ENCODE data around the gene CD80. TPM values are rescaled to one million over a fixed set of nuclear protein-coding genes. Genes with fewer than 3 reads are reported as not detected.

The CD80 gene
- polyA plus RNA-seq, 2 donors, result 0.04 TPM; not detected in 1

- Histone ChIP-seq H3K36me3 (ENCODE audit: control insufficient read depth in 2 of 2, insufficient read depth in 2 of 2, low read length in 1 of 2) (peaks cover 3 to 10% of the 10 kb centered on the region in 2 donors), H3K27me3 (ENCODE audit: control insufficient read depth in 1 of 2, insufficient read depth in 2 of 2, low read length in 2 of 2) (no peaks in the 10 kb centered on the region), H3K27ac (ENCODE audit: low read depth in 2 of 2, low read length in 1 of 2) (no peak overlapping the region), H3K4me1 (ENCODE audit: control insufficient read depth in 2 of 2, insufficient read depth in 2 of 2, low read length in 1 of 2) (no peaks in the 10 kb centered on the region), H3K4me3 (ENCODE audit: low read depth in 1 of 2, low read length in 2 of 2) (no peak overlapping the region), H3K9me3 (ENCODE audit: control insufficient read depth in 2 of 2, insufficient read depth in 1 of 2, low read depth in 1 of 2, low read length in 1 of 2) (no peaks in the 10 kb centered on the region)
These were observed 48.7 kb downstream of the CD80 start for GRCh38 chr3:119510690-119511089.

GRCh38 chr3:119508172-119508845 lies 51.1 kb downstream of the CD80 start:
- Histone ChIP-seq H3K36me3 (ENCODE audit: control insufficient read depth in 2 of 2, insufficient read depth in 2 of 2, low read length in 1 of 2) (peaks cover 3 to 8% of the 10 kb centered on the region in 2 donors), H3K9me3 (ENCODE audit: control insufficient read depth in 2 of 2, insufficient read depth in 1 of 2, low read depth in 1 of 2, low read length in 1 of 2) (no peaks in the 10 kb centered on the region), H3K4me1 (ENCODE audit: control insufficient read depth in 2 of 2, insufficient read depth in 2 of 2, low read length in 1 of 2) (no peaks in the 10 kb centered on the region), H3K4me3 (ENCODE audit: low read depth in 1 of 2, low read length in 2 of 2) (no peak overlapping the region), H3K27ac (ENCODE audit: low read depth in 2 of 2, low read length in 1 of 2) (no peak overlapping the region), H3K27me3 (ENCODE audit: control insufficient read depth in 1 of 2, insufficient read depth in 2 of 2, low read length in 2 of 2) (no peaks in the 10 kb centered on the region)
- WGBS, 2 donors, result 58 to 61% methylated on average over 1 of the region's 1 CpG

- H3K27me3 ChIP-seq (ENCODE audit: control insufficient read depth in 1 of 2, insufficient read depth in 2 of 2, low read length in 2 of 2), result no peaks in the 10 kb centered on the region
- H3K9me3 ChIP-seq (ENCODE audit: control insufficient read depth in 2 of 2, insufficient read depth in 1 of 2, low read depth in 1 of 2, low read length in 1 of 2), result no peaks in the 10 kb centered on the region
- H3K4me1 ChIP-seq (ENCODE audit: control insufficient read depth in 2 of 2, insufficient read depth in 2 of 2, low read length in 1 of 2), result no peaks in the 10 kb centered on the region
- 96 to 97% methylated on average over 2 of the region's 2 CpGs for WGBS, 2 donors
- H3K4me3 ChIP-seq (ENCODE audit: low read depth in 1 of 2, low read length in 2 of 2), result no peak overlapping the region
- no peak overlapping the region for H3K27ac ChIP-seq (ENCODE audit: low read depth in 2 of 2, low read length in 1 of 2)
- peaks cover 3 to 8% of the 10 kb centered on the region in 2 donors for H3K36me3 ChIP-seq (ENCODE audit: control insufficient read depth in 2 of 2, insufficient read depth in 2 of 2, low read length in 1 of 2)
These were observed 52.0 kb downstream of the CD80 start for GRCh38 chr3:119507404-119507803.

GRCh38 chr3:119506631-119507030 lies 52.8 kb downstream of the CD80 start:
- no peak overlapping the region for H3K4me3 ChIP-seq (ENCODE audit: low read depth in 1 of 2, low read length in 2 of 2)
- H3K36me3 ChIP-seq (ENCODE audit: control insufficient read depth in 2 of 2, insufficient read depth in 2 of 2, low read length in 1 of 2), result peaks cover 3 to 8% of the 10 kb centered on the region in 2 donors
- no peaks in the 10 kb centered on the region for H3K27me3 ChIP-seq (ENCODE audit: control insufficient read depth in 1 of 2, insufficient read depth in 2 of 2, low read length in 2 of 2)
- WGBS, 2 donors, result 69 to 73% methylated on average over 4 of the region's 4 CpGs
- no peak overlapping the region for H3K27ac ChIP-seq (ENCODE audit: low read depth in 2 of 2, low read length in 1 of 2)
- no peaks in the 10 kb centered on the region for H3K4me1 ChIP-seq (ENCODE audit: control insufficient read depth in 2 of 2, insufficient read depth in 2 of 2, low read length in 1 of 2)
- H3K9me3 ChIP-seq (ENCODE audit: control insufficient read depth in 2 of 2, insufficient read depth in 1 of 2, low read depth in 1 of 2, low read length in 1 of 2), result no peaks in the 10 kb centered on the region

- peaks cover 0 to 2% of the 10 kb centered on the region in 2 donors for H3K4me1 ChIP-seq (ENCODE audit: control insufficient read depth in 2 of 2, insufficient read depth in 2 of 2, low read length in 1 of 2)
- no peaks in the 10 kb centered on the region for H3K36me3 ChIP-seq (ENCODE audit: control insufficient read depth in 2 of 2, insufficient read depth in 2 of 2, low read length in 1 of 2)
- no peaks in the 10 kb centered on the region for H3K27me3 ChIP-seq (ENCODE audit: control insufficient read depth in 1 of 2, insufficient read depth in 2 of 2, low read length in 2 of 2)
- no peak overlapping the region for H3K4me3 ChIP-seq (ENCODE audit: low read depth in 1 of 2, low read length in 2 of 2)
- H3K27ac ChIP-seq (ENCODE audit: low read depth in 2 of 2, low read length in 1 of 2), result no peak overlapping the region
- no peaks in the 10 kb centered on the region for H3K9me3 ChIP-seq (ENCODE audit: control insufficient read depth in 2 of 2, insufficient read depth in 1 of 2, low read depth in 1 of 2, low read length in 1 of 2)
- WGBS, 2 donors, result 33 to 41% methylated on average over 2 of the region's 2 CpGs
These were observed 58.5 kb downstream of the CD80 start for GRCh38 chr3:119500901-119501300.

GRCh38 chr3:119500265-119500664 lies 59.1 kb downstream of the CD80 start:
- Histone ChIP-seq H3K9me3 (ENCODE audit: control insufficient read depth in 2 of 2, insufficient read depth in 1 of 2, low read depth in 1 of 2, low read length in 1 of 2) (no peaks in the 10 kb centered on the region), H3K4me1 (ENCODE audit: control insufficient read depth in 2 of 2, insufficient read depth in 2 of 2, low read length in 1 of 2) (peaks cover 0 to 2% of the 10 kb centered on the region in 2 donors), H3K27me3 (ENCODE audit: control insufficient read depth in 1 of 2, insufficient read depth in 2 of 2, low read length in 2 of 2) (no peaks in the 10 kb centered on the region), H3K4me3 (ENCODE audit: low read depth in 1 of 2, low read length in 2 of 2) (no peak overlapping the region), H3K36me3 (ENCODE audit: control insufficient read depth in 2 of 2, insufficient read depth in 2 of 2, low read length in 1 of 2) (no peaks in the 10 kb centered on the region), H3K27ac (ENCODE audit: low read depth in 2 of 2, low read length in 1 of 2) (no peak overlapping the region)
- 69 to 77% methylated on average over 4 of the region's 4 CpGs for WGBS, 2 donors

- Histone ChIP-seq H3K27me3 (ENCODE audit: control insufficient read depth in 1 of 2, insufficient read depth in 2 of 2, low read length in 2 of 2) (no peaks in the 10 kb centered on the region), H3K36me3 (ENCODE audit: control insufficient read depth in 2 of 2, insufficient read depth in 2 of 2, low read length in 1 of 2) (peaks cover 0 to 3% of the 10 kb centered on the region in 2 donors), H3K9me3 (ENCODE audit: control insufficient read depth in 2 of 2, insufficient read depth in 1 of 2, low read depth in 1 of 2, low read length in 1 of 2) (no peaks in the 10 kb centered on the region), H3K27ac (ENCODE audit: low read depth in 2 of 2, low read length in 1 of 2) (peak within 1 kb of the TSS; percentile 94 to 97), H3K4me1 (ENCODE audit: control insufficient read depth in 2 of 2, insufficient read depth in 2 of 2, low read length in 1 of 2) (peaks cover 0 to 2% of the 10 kb centered on the region in 2 donors), H3K4me3 (ENCODE audit: low read depth in 1 of 2, low read length in 2 of 2) (peak within 1 kb of the TSS; percentile 78 to 100)
- WGBS, 2 donors, result 0 to 1% methylated on average over 58 of the region's 58 CpGs
These were observed 61.0 kb downstream of the CD80 start, which contains the start of gene TIMMDC1 for GRCh38 chr3:119498186-119499011. Gene TIMMDC1, plus strand, starts transcription at chr3:119498547. Its CDS starts 187 bp downstream, at chr3:119498734.

- 7 to 9% methylated on average over 8 of the region's 8 CpGs for WGBS, 2 donors
These were observed 61.6 kb downstream of the CD80 start for GRCh38 chr3:119497820-119498185.

GRCh38 chr3:119494597-119494996 lies 64.8 kb downstream of the CD80 start:
- Histone ChIP-seq H3K4me1 (ENCODE audit: control insufficient read depth in 2 of 2, insufficient read depth in 2 of 2, low read length in 1 of 2) (peaks cover 0 to 2% of the 10 kb centered on the region in 2 donors), H3K9me3 (ENCODE audit: control insufficient read depth in 2 of 2, insufficient read depth in 1 of 2, low read depth in 1 of 2, low read length in 1 of 2) (no peaks in the 10 kb centered on the region), H3K36me3 (ENCODE audit: control insufficient read depth in 2 of 2, insufficient read depth in 2 of 2, low read length in 1 of 2) (peaks cover 0 to 3% of the 10 kb centered on the region in 2 donors), H3K27ac (ENCODE audit: low read depth in 2 of 2, low read length in 1 of 2) (no peak overlapping the region), H3K27me3 (ENCODE audit: control insufficient read depth in 1 of 2, insufficient read depth in 2 of 2, low read length in 2 of 2) (no peaks in the 10 kb centered on the region), H3K4me3 (ENCODE audit: low read depth in 1 of 2, low read length in 2 of 2) (no peak overlapping the region)
- WGBS, 2 donors, result 88 to 89% methylated on average over 2 of the region's 2 CpGs

More at GRCh38 chr3:119497820-119498185, 61.6 kb downstream of the CD80 start:
- H3K36me3 ChIP-seq (ENCODE audit: control insufficient read depth in 2 of 2, insufficient read depth in 2 of 2, low read length in 1 of 2), result peaks cover 0 to 3% of the 10 kb centered on the region in 2 donors
- H3K4me3 ChIP-seq (ENCODE audit: low read depth in 1 of 2, low read length in 2 of 2), result peak overlapping the region; percentile 78 to 100
- no peaks in the 10 kb centered on the region for H3K27me3 ChIP-seq (ENCODE audit: control insufficient read depth in 1 of 2, insufficient read depth in 2 of 2, low read length in 2 of 2)
- peaks cover 0 to 2% of the 10 kb centered on the region in 2 donors for H3K4me1 ChIP-seq (ENCODE audit: control insufficient read depth in 2 of 2, insufficient read depth in 2 of 2, low read length in 1 of 2)
- H3K27ac ChIP-seq (ENCODE audit: low read depth in 2 of 2, low read length in 1 of 2), result peak overlapping the region; percentile 76 to 97
- H3K9me3 ChIP-seq (ENCODE audit: control insufficient read depth in 2 of 2, insufficient read depth in 1 of 2, low read depth in 1 of 2, low read length in 1 of 2), result no peaks in the 10 kb centered on the region

All from esophagus (tissue), 2 donors.